Endothelial cell of umbilical vein (primary cell): Measurements from ENCODE around the gene NCAN. TPM values are rescaled to one million over a fixed set of nuclear protein-coding genes. Genes with fewer than 3 reads are reported as not detected.

Source experiments
- BruUV-seq: library from RNA; stranded (reverse); fragments of 400-500 nt; replicated peaks from 2 replicates; lab custom pipeline; 2021; lab: Mats Ljungman, UMichigan
- CTCF ChIA-PET: fragments of 300-600, 350-600 bp; sonication (Branson Sonifier 250); formaldehyde crosslinking; loops from one replicate; lab custom pipeline; 2021; ENCODE audit warnings: antibody characterized with exemption, inconsistent platforms; lab: Charles Lee
- POLR2A ChIA-PET: fragments of 300-600, 350-600 bp; sonication (Branson Sonifier 250); formaldehyde crosslinking; loops from one replicate; lab custom pipeline; 2021; ENCODE audit warnings: antibody characterized with exemption, inconsistent platforms; lab: Charles Lee
- DNase-seq: peaks from one replicate; pipeline ENCODE4 v3.0.0-alpha.2; 2011; ENCODE audit warnings: low read depth, low spot score
- FAIRE-seq: peaks from 2 replicates; lab custom pipeline; 2011; peaks lifted over from hg19 to GRCh38; lab: Jason Lieb, UNC
- H2AFZ ChIP-seq: 2 replicates; pipeline ENCODE4 v1.6.0; 2012; ENCODE audit warnings: low read depth, low read length, control low read depth, inconsistent platforms
- H3K27ac ChIP-seq: 2 replicates; pipeline ENCODE4 v1.5.1; 2011; ENCODE audit warnings: low read depth, mild to moderate bottlenecking, control low read depth, low read length, moderate library complexity; ENCODE audit not compliant: insufficient read depth
- H3K27me3 ChIP-seq, 2 experiments: 2 replicates each; pipeline versions ENCODE4 v1.6.0 to v1.6.1; 2011; ENCODE audit warnings: low read length in 2 of 2, mixed read lengths in 1 of 2; ENCODE audit not compliant: control insufficient read depth in 2 of 2, insufficient read depth in 2 of 2
- H3K36me3 ChIP-seq, 2 experiments: 2 replicates in 1 of 2; 3 replicates in 1 of 2; pipeline ENCODE4 v1.5.1; 2011; ENCODE audit warnings: low read length in 2 of 2, mild to moderate bottlenecking in 1 of 2, moderate library complexity in 1 of 2; ENCODE audit not compliant: control insufficient read depth in 2 of 2, insufficient read depth in 2 of 2; ENCODE audit errors: extremely low read depth in 1 of 2
- H3K4me1 ChIP-seq: 3 replicates; pipeline ENCODE4 v1.5.1; 2011; ENCODE audit warnings: mild to moderate bottlenecking, low read length; ENCODE audit not compliant: control insufficient read depth, insufficient read depth; ENCODE audit errors: extremely low read depth
- H3K4me2 ChIP-seq: 2 replicates; pipeline ENCODE4 v1.6.1; 2011; ENCODE audit warnings: low read length, control low read depth, mixed read lengths; ENCODE audit not compliant: insufficient read depth
- H3K4me3 ChIP-seq, 3 experiments: fragments of 200-600 bp in 1 of 3; sonication (generic), shearing (Covaris generic) in 1 of 3; replicated peaks in 1 of 3; 2 replicates each; pipeline ENCODE4 v1.5.1; 2011 to 2016; ENCODE audit warnings: control low read depth in 3 of 3, low read length in 3 of 3, mild to moderate bottlenecking in 2 of 3, inconsistent platforms in 1 of 3, low read depth in 1 of 3, moderate library complexity in 1 of 3; ENCODE audit not compliant: insufficient read depth in 1 of 3
- H3K79me2 ChIP-seq: 2 replicates; pipeline ENCODE4 v1.6.0; 2012; ENCODE audit warnings: low read length, inconsistent platforms; ENCODE audit not compliant: control insufficient read depth, insufficient read depth
- H3K9ac ChIP-seq: replicated peaks from 2 replicates; pipeline ENCODE3; 2011; ENCODE audit warnings: low read length, control low read depth; ENCODE audit not compliant: insufficient read depth; ENCODE audit errors: extremely low read depth
- H3K9me1 ChIP-seq: replicated peaks from 3 replicates; pipeline ENCODE4 v1.6.0; 2011; ENCODE audit warnings: mild to moderate bottlenecking, low read length; ENCODE audit not compliant: control insufficient read depth, insufficient read depth; ENCODE audit errors: extremely low read depth
- H3K9me3 ChIP-seq: replicated peaks from 2 replicates; pipeline ENCODE4 v1.5.1; 2012; ENCODE audit warnings: low read length, inconsistent platforms; ENCODE audit not compliant: control insufficient read depth, insufficient read depth
- H4K20me1 ChIP-seq: replicated peaks from 2 replicates; pipeline ENCODE3; 2011; ENCODE audit warnings: mild to moderate bottlenecking, low read length; ENCODE audit not compliant: control insufficient read depth, insufficient read depth; ENCODE audit errors: extremely low read depth
- EZH2 ChIP-seq: IDR thresholded peaks from 2 replicates; pipeline ENCODE4 v1.6.1; 2012; ENCODE audit warnings: borderline replicate concordance, low read depth, mild to moderate bottlenecking, moderate library complexity, low read length, inconsistent platforms; ENCODE audit not compliant: severe bottlenecking
- FOS ChIP-seq: IDR thresholded peaks from 2 replicates; pipeline ENCODE4 v1.6.1; 2011; ENCODE audit warnings: mild to moderate bottlenecking, low read length, moderate library complexity, borderline replicate concordance; ENCODE audit not compliant: insufficient read depth
- GATA2 ChIP-seq: IDR thresholded peaks from 2 replicates; pipeline ENCODE4 v1.7.0; 2011; ENCODE audit warnings: low read depth, mild to moderate bottlenecking, moderate library complexity, mixed read lengths, low read length; ENCODE audit not compliant: insufficient read length, insufficient read depth
- JUN ChIP-seq: IDR thresholded peaks from 2 replicates; pipeline ENCODE4 v1.6.1; 2011; ENCODE audit warnings: borderline replicate concordance, low read depth; ENCODE audit not compliant: insufficient read length, insufficient read depth
- MYC ChIP-seq: IDR thresholded peaks from one replicate; pipeline ENCODE4 v1.6.1; 2011; ENCODE audit warnings: mild to moderate bottlenecking, low read depth, low read length
- POLR2A ChIP-seq: IDR thresholded peaks from 2 replicates; pipeline ENCODE4 v1.6.1; 2012; ENCODE audit warnings: low read depth, mild to moderate bottlenecking, control low read depth, low read length
- POLR2AphosphoS5 ChIP-seq: IDR thresholded peaks from 2 replicates; pipeline ENCODE4 v1.6.1; 2012; ENCODE audit warnings: low read depth, mild to moderate bottlenecking, control low read depth, low read length, moderate library complexity; ENCODE audit not compliant: insufficient read depth
- dilution Hi-C: fragments of 300-500 bp; cut with MboI; formaldehyde crosslinking; loops from one replicate; pipeline ENCODE4 v1.15.0; 2019; ENCODE audit warnings: low sequenced_read_pairs; ENCODE audit not compliant: extremely low pct_ligation_motif_present
- intact Hi-C: fragments of 100-400 bp; cut with micrococcal nuclease; formaldehyde crosslinking; loops from one replicate; pipeline ENCODE4 v1.10.0; 2022
- polyA plus RNA-seq, 4 experiments: library from polyadenylated mRNA; depleted of rRNA in 3 of 4; stranded (reverse) in 3 of 4; unstranded in 1 of 4; fragments of >200 nt; gene quantifications; 2 replicates each; pipeline versions ENCODE4 v1.2.1 to v1.2.3, GENCODE V29; 2011 to 2012; ENCODE audit warnings: missing spikeins in 1 of 4
- total RNA-seq: library from RNA; stranded (reverse); gene quantifications from 2 replicates; pipeline ENCODE4 v1.2.3, GENCODE V29; 2021
- TF ChIP-seq, protein P1 (sequence below): IDR thresholded peaks from 2 replicates; pipeline ENCODE4 v1.6.1; 2011; ENCODE audit not compliant: insufficient read depth, insufficient read length
- TF ChIP-seq, protein P2 (sequence below), 2 donors: IDR thresholded peaks; 1 replicate in 1 of 2; 2 replicates in 1 of 2; pipeline ENCODE4 v1.5.1; 2011; ENCODE audit warnings: low read length in 2 of 2, mild to moderate bottlenecking in 2 of 2, moderate library complexity in 2 of 2, control low read depth in 1 of 2, inconsistent platforms in 1 of 2, low read depth in 1 of 2; ENCODE audit not compliant: insufficient read depth in 1 of 2; ENCODE audit errors: extremely low read depth in 1 of 2

NCAN gene
- total and polyA plus RNA-seq, 2 donors (not counting 3 experiments of a cell fraction or from before 2014, with no cell fraction given), result not detected

DNA sequence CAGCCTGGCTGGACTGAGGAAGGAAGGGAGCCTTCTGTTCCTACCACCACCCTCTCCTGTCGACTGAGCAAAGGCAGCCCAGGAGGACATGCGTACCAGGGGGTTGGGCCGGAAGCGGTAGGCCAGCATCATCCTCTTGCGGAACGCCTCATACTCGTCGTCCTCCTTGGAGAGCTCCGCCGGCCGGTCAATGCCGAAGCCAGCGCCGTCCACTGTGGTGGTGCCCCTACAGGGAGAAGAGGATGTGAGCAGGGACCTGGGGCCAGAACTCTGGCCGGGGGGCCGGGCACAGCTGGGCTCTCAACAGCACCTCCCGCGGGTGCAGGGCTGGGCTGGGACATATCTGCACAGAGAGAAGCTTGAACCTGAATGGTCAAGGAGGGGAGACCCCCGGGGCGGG is 65.1 kb downstream of the NCAN start:
- POLR2A ChIA-PET, result no interaction called here
- no peak overlapping the region for H3K4me3 ChIP-seq
- no peaks in the 10 kb centered on the region for H3K9me1 ChIP-seq
- TF ChIP-seq, protein P1, sequence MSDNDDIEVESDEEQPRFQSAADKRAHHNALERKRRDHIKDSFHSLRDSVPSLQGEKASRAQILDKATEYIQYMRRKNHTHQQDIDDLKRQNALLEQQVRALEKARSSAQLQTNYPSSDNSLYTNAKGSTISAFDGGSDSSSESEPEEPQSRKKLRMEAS, result no peak
- TF ChIP-seq POLR2AphosphoS5 (no peak), FOS (no peak), EZH2 (no peak), MYC (no peak), POLR2A (no peak), GATA2 (no peak), JUN (no peak)
- TF ChIP-seq, protein P2, sequence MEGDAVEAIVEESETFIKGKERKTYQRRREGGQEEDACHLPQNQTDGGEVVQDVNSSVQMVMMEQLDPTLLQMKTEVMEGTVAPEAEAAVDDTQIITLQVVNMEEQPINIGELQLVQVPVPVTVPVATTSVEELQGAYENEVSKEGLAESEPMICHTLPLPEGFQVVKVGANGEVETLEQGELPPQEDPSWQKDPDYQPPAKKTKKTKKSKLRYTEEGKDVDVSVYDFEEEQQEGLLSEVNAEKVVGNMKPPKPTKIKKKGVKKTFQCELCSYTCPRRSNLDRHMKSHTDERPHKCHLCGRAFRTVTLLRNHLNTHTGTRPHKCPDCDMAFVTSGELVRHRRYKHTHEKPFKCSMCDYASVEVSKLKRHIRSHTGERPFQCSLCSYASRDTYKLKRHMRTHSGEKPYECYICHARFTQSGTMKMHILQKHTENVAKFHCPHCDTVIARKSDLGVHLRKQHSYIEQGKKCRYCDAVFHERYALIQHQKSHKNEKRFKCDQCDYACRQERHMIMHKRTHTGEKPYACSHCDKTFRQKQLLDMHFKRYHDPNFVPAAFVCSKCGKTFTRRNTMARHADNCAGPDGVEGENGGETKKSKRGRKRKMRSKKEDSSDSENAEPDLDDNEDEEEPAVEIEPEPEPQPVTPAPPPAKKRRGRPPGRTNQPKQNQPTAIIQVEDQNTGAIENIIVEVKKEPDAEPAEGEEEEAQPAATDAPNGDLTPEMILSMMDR (IDR thresholded peaks at IDR 0.05; ENCODE audit: extremely low read depth in 1 of 2, insufficient read depth in 1 of 2, low read depth in 1 of 2, low read length in 2 of 2), result no peak
- H3K27ac ChIP-seq, result no peak overlapping the region
- intact Hi-C loops, result no loop called here
- H3K79me2 ChIP-seq, result no peaks in the 10 kb centered on the region
- H3K4me1 ChIP-seq, result no peaks in the 10 kb centered on the region
- H3K9ac ChIP-seq, result no peak overlapping the region
- CTCF ChIA-PET, result interaction anchor here (1.2 kb wide), 1 partner anchor 14 kb away, joined by 3 read pairs; a partner anchor contains a TSS
- H3K27me3 ChIP-seq, result peaks cover 4 to 6% of the 10 kb centered on the region in 2 experiments
- BruUV-seq, result no TSS peak
- H3K4me2 ChIP-seq, result no peak overlapping the region
- no peak overlapping the region for H2AFZ ChIP-seq
- H3K9me3 ChIP-seq, result no peaks in the 10 kb centered on the region
- dilution Hi-C loops, result no loop called here
- H3K36me3 ChIP-seq, result peaks cover 2 to 34% of the 10 kb centered on the region in 2 experiments
- no peak for DNase-seq
- no peak for FAIRE-seq
- H4K20me1 ChIP-seq, result no peaks in the 10 kb centered on the region
